ENCODE data around the gene ZNF606.
"Not testable (repeated sequence)": the region's sequence is repeated elsewhere in the genome, so short reads cannot be mapped to it uniquely, and the experiment has no call there.

Gene ZNF606

GRCh38 chr19:58009666-58010301 lies 7.2 kb upstream of the ZNF606 start:
- DNase-seq (ENCODE audit: low spot score) = peak; percentile 72
- TF ChIP-seq CTCF (IDR thresholded peaks at IDR 0.05; ENCODE audit: extremely low read depth, missing control alignments) = no peak

- DNase-seq (ENCODE audit: low spot score) = no peak
- TF ChIP-seq CTCF (IDR thresholded peaks at IDR 0.05; ENCODE audit: extremely low read depth, missing control alignments) = no peak
Observed at GRCh38 chr19:58009301-58009665, 6.7 kb upstream of the ZNF606 start.

- not testable (repeated sequence) for DNase-seq (ENCODE audit: low spot score)
Observed at GRCh38 chr19:58008877-58009276, 6.3 kb upstream of the ZNF606 start.

GRCh38 chr19:58007285-58007684 lies 4.7 kb upstream of the ZNF606 start:
- no peak for TF ChIP-seq CTCF (IDR thresholded peaks at IDR 0.05; ENCODE audit: extremely low read depth, missing control alignments)
- no peak for DNase-seq (ENCODE audit: low spot score)

- no peak for TF ChIP-seq CTCF (IDR thresholded peaks at IDR 0.05; ENCODE audit: extremely low read depth, missing control alignments)
- DNase-seq (ENCODE audit: low spot score) = no peak
Observed at GRCh38 chr19:58003174-58003828, 681 bp upstream of the ZNF606 start.

- DNase-seq (ENCODE audit: low spot score) = peak; percentile 44
- TF ChIP-seq CTCF (IDR thresholded peaks at IDR 0.05; ENCODE audit: extremely low read depth, missing control alignments) = no peak
Observed at GRCh38 chr19:58001895-58002369, 688 bp downstream of the ZNF606 start.

- TF ChIP-seq CTCF (IDR thresholded peaks at IDR 0.05; ENCODE audit: extremely low read depth, missing control alignments) = no peak
- DNase-seq (ENCODE audit: low spot score) = peak; percentile 16
Observed at GRCh38 chr19:58000677-58001076, 1.9 kb downstream of the ZNF606 start.

GRCh38 chr19:57992841-57993240 lies 9.8 kb downstream of the ZNF606 start:
- no peak for TF ChIP-seq CTCF (IDR thresholded peaks at IDR 0.05; ENCODE audit: extremely low read depth, missing control alignments)
- DNase-seq (ENCODE audit: low spot score) = no peak
